Stimulated activated CD4-positive, alpha-beta T cell treated with anti-CD3 and anti-CD28 coated beads, Interleukin-1b, Interleukin-23, amount 100 ng/mL, for 4 hours (primary cell): ENCODE measurements around the gene EFHB.
"Not testable (repeated sequence)": the region's sequence is repeated elsewhere in the genome, so short reads cannot be mapped to it uniquely, and the experiment has no call there.

Experiments
- DNase-seq, 2 donors: peaks; one replicate each; pipeline ENCODE4 v3.0.0-alpha.2; 2020; ENCODE audit warnings: low read depth in 2 of 2

EFHB gene

GRCh38 chr3:19934098-19934566 is at the start of gene EFHB:
EFHB (minus strand) TSS chr3:19934217; CDS start chr3:19934018, 199 bp downstream.
- no peak for DNase-seq

GRCh38 chr3:19972054-19972453 is 38.0 kb upstream of the EFHB start:
- no peak for DNase-seq

- DNase-seq = no peak
These were observed 36.3 kb upstream of the EFHB start for GRCh38 chr3:19970327-19970726.

- DNase-seq = no peak
These were observed 33.8 kb upstream of the EFHB start for GRCh38 chr3:19967812-19968211.

- DNase-seq = no peak
These were observed 33.2 kb upstream of the EFHB start for GRCh38 chr3:19967208-19967607.

- no peak for DNase-seq
These were observed 27.9 kb upstream of the EFHB start for GRCh38 chr3:19961960-19962359.

- no peak for DNase-seq
These were observed 26.7 kb upstream of the EFHB start for GRCh38 chr3:19960696-19961095.

- DNase-seq = no peak
These were observed 25.5 kb upstream of the EFHB start for GRCh38 chr3:19959505-19959904.

GRCh38 chr3:19957354-19957753 is 23.3 kb upstream of the EFHB start:
- DNase-seq = not testable (repeated sequence)

GRCh38 chr3:19954676-19955075 is 20.7 kb upstream of the EFHB start:
- DNase-seq = no peak

- no peak for DNase-seq
These were observed 16.3 kb upstream of the EFHB start for GRCh38 chr3:19950316-19950715.

- DNase-seq = no peak
These were observed 14.2 kb upstream of the EFHB start for GRCh38 chr3:19948226-19948591.

- peak; percentile 30 to 32 for DNase-seq
These were observed 13.7 kb upstream of the EFHB start for GRCh38 chr3:19947549-19948225.

GRCh38 chr3:19946832-19947548 is 13.0 kb upstream of the EFHB start, which contains the start of gene RAB5A:
RAB5A (plus strand) TSS chr3:19947097; CDS start chr3:19950899, 3,802 bp downstream.
- DNase-seq = peak; percentile 92 to 93

- no peak for DNase-seq
These were observed 12.2 kb upstream of the EFHB start for GRCh38 chr3:19945969-19946831.

GRCh38 chr3:19945534-19945933 is 11.5 kb upstream of the EFHB start:
- DNase-seq = no peak

- DNase-seq = no peak
These were observed 6.6 kb upstream of the EFHB start for GRCh38 chr3:19940643-19941042.

GRCh38 chr3:19938295-19938627 is 4.2 kb upstream of the EFHB start:
- DNase-seq = no peak

- no peak for DNase-seq
These were observed 3.7 kb upstream of the EFHB start for GRCh38 chr3:19937459-19938294.

GRCh38 chr3:19932422-19932821 is 1.6 kb downstream of the EFHB start:
- no peak for DNase-seq

- no peak for DNase-seq
These were observed 2.2 kb downstream of the EFHB start for GRCh38 chr3:19931767-19932188.
